GM21528 (cell line): ENCODE measurements around the gene ZNF25.
"Not testable (repeated sequence)": the region's sequence is repeated elsewhere in the genome, so short reads cannot be mapped to it uniquely, and the experiment has no call there.

Experiments
- ATAC-seq: cut with Tn5 transposase; IDR thresholded peaks from one replicate; pipeline ENCODE4 v1.9.1; 2021; ENCODE audit warnings: mild to moderate bottlenecking, moderate library complexity; ENCODE audit not compliant: unreplicated experiment, low FRiP score

Gene ZNF25

GRCh38 chr10:37976091-37976879 lies at the start of gene ZNF25:
ZNF25 (minus strand) TSS chr10:37976647; CDS start chr10:37971722, 4,925 bp downstream.
- ATAC-seq, result peak; percentile 98

DNA sequence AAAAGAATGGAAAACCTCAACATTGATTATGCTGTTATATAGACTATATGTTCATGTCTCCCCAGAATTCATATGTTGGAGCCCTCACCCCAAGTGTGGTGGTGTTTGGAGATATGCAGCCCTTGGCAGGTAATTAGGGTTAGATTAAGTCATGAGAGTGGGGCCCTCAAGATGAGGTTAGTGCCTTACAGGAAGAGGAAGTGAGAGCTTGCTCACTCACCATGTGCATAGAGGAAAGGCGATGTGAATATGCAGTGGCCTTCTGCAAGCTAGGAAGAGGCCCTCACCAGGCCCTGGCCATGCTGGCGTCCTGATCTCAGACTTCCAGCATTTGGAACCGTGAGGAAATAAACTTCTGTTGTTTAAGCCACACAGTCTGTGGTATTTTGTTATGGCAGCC lies 48.8 kb upstream of the ZNF25 start:
- peak; percentile 88 for ATAC-seq

GRCh38 chr10:38019124-38019523 lies 42.7 kb upstream of the ZNF25 start:
- not testable (repeated sequence) for ATAC-seq

DNA sequence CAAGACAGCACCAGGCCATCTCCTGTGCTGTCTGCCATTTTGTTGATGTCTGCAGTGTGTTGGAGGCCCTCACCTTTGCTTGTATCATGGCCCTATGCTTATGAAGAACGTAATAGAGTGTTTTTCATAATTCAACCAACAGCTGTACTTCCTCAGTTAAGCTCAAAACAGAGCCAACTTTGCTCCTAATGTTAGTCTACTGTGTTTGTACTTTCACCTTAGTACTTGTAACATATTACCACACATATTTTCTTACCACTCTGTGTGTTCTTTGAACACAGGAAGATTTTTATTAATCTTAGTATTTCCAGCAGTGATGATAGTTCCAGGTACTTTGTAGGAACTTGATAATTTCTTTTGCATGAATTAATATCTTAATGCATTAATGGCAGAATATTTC lies 39.9 kb upstream of the ZNF25 start:
- no peak for ATAC-seq

DNA sequence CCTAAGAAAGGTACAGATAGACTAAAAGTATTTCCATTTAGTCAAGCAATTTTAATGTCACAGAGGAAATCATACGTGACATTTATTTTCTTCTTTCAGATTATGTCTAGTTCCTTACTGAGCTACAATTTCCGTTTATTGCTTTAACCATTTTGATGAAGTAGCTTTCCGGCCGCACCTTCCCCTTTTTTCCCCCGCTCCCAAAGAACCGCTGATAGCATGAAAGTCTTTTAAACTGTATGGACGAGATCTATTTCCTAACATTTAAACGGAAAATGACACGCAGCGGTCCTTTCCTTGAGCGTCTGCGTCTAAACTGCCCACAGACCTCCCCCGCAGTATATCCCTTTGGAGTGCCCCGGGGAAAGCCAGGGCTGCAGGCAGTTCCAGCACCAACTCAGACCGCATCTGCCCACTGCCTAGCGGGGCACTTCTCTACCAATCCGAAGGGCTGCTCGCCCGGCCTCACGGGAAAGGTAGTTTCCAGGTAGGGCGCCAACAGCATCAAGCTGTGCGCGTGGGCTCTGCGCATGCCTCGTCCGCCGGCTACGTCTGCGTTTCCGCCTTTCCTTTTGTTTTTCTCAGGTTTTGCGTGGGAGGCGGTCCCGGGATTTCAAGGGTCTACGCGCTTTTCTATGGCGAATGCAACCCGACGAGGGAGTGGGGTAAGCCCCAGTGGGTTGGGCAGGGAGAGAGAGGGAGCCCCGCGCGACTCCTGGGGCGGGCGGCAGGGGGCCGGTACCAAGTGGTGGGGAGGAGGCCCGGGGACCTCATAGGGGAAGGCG lies 33.9 kb upstream of the ZNF25 start, which contains the start of gene ZNF33A:
Gene ZNF33A (plus strand): TSS at position 557 of the 785 bp plus-strand sequence. CDS start 1,667 bp downstream, outside the sequence.
- peak; percentile 92 for ATAC-seq

- ATAC-seq, result no peak
Observed at GRCh38 chr10:38007991-38008390, 31.5 kb upstream of the ZNF25 start.

GRCh38 chr10:38007551-38007950 lies 31.1 kb upstream of the ZNF25 start:
- no peak for ATAC-seq

DNA sequence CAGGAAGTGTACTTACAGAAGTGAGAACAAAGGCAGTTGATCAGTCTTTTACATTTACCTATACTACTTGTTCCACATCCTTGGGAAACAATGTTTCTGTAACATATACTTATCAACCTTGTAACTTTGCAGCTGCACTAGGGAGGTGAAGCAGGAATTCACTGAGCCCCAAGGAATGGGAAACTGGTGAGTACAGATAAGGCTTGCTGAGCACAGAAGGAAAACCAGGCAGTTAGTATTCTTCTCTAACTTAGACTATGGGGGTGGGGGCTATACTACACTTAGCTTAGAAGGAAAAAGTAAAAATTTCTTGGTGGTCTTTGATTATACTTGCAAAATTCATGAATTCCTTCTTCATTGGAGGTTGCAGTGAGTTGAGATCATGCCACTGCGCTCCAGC lies 27.1 kb upstream of the ZNF25 start:
- no peak for ATAC-seq

DNA sequence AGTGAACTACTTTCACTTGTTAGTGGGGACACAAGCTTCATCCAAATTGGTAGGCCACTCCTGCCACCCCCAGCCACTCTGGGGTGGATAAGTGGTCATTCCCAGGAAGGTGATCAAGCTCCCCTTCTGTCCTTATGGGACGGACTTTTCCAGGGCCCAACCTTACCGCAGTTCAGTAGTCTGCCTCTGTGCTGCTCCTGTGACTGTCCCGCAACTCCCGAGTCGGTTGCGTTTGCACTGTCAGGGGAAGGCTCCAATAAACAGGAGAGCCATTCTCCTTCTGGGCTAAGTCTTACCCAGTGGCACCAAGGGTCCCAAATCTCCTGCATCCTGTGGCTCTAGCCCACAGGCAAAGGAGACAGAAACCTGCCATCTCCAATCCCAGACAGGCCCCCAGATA lies 26.6 kb upstream of the ZNF25 start:
- ATAC-seq, result no peak

DNA sequence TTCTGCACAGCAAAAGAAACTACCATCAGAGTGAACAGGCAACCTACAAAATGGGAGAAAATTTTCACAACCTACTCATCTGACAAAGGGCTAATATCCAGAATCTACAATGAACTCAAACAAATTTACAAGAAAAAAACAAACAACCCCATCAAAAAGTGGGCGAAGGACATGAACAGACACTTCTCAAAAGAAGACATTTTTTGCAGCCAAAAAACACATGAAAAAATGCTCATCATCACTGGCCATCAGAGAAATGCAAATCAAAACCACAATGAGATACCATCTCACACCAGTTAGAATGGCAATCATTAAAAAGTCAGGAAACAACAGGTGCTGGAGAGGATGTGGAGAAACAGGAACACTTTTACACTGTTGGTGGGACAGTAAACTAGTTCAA lies 24.0 kb upstream of the ZNF25 start:
- not testable (repeated sequence) for ATAC-seq

- ATAC-seq, result not testable (repeated sequence)
Observed at GRCh38 chr10:37998920-37999319, 22.5 kb upstream of the ZNF25 start.

DNA sequence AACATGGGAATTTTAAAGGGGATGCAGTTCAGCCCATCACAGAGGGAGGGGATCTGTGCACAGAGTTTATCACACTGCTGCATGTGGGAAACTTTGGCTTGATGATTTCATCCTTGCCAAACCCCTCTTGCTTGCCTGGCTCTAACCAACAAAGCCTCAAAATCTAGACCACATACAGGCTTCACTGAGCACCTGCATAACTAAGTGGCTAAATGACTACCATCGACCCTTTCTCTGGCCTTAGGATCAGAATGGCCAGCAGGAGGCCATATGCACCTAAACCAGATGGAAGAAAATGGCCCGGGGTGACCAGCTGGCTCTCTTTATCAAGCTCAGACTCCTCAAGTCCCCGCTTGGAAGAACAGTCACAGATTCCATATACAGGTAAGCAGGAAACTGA lies 15.6 kb upstream of the ZNF25 start:
- ATAC-seq, result no peak

DNA sequence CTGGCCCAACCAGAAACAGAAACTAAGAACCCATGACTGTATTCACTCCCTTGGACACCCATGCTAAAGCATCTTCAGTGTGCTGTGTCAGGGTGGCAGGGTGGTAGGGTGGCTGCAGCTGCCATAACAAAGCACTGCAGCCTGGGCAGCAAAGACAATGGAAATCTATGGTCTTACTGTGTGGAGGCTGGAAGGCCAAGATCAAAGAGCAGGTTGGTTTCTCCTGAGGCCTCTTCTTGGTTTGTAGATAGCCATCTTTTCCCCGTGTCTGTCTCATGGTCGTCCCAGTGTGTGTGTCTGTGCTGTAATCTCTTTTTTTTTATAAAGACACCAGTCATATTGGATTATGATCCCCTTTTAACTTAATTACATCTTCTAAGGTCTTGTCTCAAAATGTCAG lies 15.2 kb upstream of the ZNF25 start:
- no peak for ATAC-seq

- ATAC-seq, result peak; percentile 0
Observed at GRCh38 chr10:37976880-37977203, 395 bp upstream of the ZNF25 start.

DNA sequence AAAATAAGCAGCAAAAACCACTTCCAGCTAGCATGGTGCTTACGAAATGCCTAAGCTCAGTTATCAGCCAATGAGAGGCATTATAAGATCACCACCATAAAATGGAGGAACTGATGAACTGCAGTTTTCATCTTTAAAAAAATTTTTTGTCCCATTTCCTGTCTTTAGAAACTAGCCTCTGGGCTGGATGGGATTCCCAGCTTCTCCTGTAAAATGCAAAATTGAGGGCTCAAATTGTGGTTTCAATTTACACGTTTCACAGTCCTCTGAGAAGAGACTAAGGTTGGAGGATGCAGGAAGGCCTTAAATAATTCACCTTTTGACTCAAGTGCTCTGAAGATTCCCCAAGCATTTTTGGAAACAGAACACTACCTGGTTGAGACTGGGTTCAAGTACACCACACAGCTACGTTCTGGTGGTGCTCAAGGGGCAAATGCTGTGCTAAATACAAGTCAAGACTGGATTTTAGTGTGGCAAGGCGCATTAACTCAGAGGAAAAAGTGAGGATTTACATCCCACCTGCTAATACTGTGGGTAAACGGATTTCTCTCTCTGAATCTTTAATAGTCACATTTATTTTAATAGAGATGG lies 951 bp downstream of the ZNF25 start:
- ATAC-seq, result no peak

- no peak for ATAC-seq
Observed at GRCh38 chr10:37972396-37972795, 4.1 kb downstream of the ZNF25 start.

GRCh38 chr10:37965006-37965405 lies 11.4 kb downstream of the ZNF25 start:
- ATAC-seq, result no peak

DNA sequence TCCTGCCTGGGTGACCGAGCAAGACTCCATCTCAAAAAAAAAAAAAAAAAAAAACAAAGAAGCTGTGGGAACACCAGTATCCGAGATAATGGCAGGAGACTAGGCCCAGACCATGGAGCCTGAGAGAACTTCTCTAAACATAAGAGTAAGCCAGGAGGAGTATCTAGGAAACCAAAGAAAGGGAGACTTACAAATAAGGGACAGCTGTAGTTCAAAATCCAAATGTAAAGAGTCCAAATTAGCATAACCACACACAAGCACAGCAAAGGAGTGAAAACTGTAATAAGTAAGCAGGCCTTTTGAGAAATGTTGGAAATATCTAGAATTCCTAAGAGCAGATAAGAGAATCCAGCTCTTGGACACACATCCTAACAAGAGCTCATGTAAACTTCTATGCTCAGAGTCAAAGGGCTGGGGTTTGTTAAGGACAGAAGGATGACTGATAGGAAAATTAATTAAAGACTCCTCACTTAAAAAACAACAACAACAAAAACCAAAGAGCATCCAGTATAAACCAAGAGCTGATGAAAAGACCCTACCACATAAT lies 15.8 kb downstream of the ZNF25 start:
- ATAC-seq, result no peak

GRCh38 chr10:37957841-37958240 lies 18.6 kb downstream of the ZNF25 start:
- ATAC-seq, result no peak

- no peak for ATAC-seq
Observed at GRCh38 chr10:37952926-37953325, 23.5 kb downstream of the ZNF25 start.
